HG03139 (cell line): ENCODE results near the gene RHOBTB3.

Source experiments
- ATAC-seq: cut with Tn5 transposase; IDR thresholded peaks from one replicate; pipeline ENCODE4 v1.9.1; 2021; ENCODE audit not compliant: unreplicated experiment

Gene RHOBTB3

DNA sequence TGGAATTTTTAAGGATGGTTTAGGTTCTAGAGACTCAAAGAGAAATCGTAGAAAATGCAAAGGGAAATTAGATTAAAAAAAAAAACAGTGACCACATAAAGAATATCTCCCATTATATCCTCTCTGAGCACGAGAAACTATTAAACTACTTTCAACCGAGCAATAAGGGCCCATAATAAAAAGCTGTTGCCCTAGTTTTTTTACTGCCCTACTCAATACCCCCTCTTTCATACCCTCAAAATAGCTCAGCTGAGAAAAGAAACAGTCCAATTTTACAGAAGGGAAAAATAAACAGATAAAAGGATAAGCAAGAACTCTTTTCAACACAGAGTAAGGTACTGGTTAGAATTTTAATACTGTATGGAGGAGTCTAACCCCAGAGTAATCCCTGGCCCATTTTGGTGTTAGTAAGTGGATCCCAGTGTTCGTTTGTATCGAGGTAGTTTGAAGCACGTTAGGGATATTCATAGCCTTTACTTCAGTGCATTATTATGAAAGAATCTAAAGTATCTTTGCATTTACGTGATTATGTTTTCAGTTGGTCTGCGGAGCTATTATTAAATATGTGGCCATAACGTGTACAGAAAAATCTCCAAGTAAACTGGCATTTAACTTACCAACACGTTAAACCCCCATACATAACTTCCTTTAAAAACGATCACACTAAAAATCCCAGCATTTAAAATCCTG lies 980 bp upstream of the RHOBTB3 start:
- ATAC-seq: no peak

DNA sequence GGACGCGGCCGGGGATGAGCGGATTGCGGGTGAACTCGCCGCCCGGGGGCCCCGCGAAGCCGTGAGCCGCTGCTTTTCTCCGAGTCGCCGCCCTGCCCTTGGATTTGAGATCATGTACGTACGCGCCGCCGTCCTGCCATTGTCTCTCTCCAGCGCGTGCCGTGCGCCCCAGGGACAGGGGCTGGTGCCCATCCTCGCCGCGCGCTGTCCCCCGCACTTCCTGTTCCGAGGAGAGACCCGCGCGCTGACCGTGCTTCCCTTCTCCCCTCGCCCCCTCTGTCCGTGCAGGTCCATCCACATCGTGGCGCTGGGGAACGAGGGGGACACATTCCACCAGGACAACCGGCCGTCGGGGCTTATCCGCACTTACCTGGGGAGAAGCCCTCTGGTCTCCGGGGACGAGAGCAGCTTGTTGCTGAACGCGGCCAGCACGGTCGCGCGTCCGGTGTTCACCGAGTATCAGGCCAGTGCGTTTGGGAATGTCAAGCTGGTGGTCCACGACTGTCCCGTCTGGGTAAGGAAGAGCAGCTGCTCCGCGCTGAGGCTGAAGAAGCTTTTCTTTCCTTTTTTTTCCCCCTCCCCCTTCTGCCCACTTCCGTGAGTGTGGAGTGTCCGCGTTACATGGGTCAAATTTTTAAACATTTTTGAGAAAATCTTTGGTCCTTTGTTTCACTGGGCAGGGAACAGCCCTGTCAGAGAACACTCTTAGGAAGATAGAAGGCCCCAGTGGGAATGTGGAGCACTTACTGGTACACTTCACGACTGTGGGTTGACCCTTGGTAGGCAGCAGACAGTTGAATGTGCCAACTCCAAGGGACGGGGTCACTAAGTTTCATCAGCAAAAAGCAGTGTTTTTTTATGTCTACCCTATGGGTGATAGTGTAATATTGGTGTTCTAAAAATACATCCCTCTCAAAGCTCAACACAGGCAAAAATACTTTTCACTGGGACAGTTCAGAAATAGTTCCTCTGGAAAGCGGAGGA lies 727 bp downstream of the RHOBTB3 start:
- ATAC-seq: peak; percentile 12

DNA sequence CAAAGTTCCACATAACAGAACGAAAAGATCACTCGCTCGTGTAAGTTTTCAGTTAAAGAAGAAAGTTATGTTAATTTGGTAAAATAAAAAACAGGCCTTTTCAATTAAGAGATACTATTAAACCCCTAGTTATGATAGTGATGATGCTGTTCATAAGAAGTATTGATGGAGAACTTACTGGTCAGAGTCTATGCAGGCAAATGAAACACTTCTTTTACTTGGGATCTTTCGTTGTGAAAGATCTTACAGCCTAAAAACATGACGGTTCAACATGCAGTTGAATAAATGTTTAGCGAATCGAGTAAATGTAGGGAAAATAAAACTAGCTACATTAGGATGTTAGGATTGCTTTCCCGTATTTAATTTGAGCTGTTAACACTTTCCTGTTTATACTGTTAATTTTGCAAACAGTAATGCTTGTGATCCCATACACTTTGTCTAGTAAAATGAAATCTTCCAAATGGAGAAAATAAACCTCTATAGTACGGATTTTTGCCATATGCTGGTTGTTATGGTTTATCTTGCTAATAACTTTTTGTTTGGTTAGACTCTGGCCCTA lies 2.0 kb downstream of the RHOBTB3 start:
- no peak for ATAC-seq

DNA sequence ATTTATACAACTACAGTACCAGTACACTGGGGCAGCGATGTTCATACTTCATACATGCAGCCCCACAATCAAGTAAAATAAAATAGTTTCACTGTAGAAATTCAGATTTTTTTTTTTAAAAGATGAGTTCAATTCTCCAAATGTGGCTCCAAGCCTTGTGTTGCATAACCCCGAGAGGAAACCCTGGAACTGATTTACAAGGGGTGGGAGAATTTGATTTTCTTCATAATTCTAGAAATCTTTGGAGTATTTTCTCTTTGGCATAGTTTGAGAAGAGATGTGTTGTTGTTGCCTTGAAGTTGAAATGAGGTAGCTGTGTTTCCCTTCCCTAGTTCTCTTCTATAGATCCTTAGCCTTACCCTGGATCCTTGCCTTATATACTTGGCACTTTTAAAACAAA lies 3.1 kb downstream of the RHOBTB3 start:
- ATAC-seq: no peak

DNA sequence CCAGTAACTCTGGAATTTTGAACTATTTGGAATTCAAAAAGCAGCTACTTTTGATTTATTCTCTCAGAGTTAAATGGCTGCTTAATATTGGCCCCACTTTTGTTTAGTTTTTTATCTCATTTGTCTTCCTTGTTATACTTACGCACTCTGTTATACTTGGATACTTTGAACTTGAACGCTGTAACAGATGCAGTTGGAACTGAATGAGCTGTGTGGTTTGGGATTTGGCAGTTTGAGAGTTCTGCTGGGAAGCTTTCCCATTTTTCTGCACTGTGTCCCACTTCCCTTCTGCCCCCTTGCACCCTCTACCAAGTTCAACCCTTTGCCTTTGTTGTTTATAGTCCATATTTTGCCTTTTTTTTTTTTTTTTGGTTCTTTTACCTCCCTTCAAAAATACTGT lies 3.8 kb downstream of the RHOBTB3 start:
- no peak for ATAC-seq

DNA sequence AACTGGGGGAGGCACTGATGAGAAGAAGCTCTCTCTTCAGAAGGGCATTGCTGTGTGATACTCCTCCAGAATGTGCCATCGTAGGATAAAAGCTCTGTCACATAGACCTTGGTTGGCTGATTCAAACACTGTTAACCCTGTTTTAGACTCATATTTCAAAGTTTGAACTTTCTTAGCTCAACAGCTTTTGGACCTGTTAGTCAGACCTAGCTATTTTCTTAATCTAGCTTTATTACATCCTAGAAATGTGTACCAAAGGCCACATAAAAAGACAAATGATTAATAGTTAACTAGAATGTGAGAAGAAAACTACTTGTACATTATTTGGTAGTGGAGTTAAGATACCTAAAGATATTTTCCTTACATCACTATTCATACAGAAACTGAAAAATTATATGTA lies 4.3 kb downstream of the RHOBTB3 start:
- ATAC-seq: no peak

DNA sequence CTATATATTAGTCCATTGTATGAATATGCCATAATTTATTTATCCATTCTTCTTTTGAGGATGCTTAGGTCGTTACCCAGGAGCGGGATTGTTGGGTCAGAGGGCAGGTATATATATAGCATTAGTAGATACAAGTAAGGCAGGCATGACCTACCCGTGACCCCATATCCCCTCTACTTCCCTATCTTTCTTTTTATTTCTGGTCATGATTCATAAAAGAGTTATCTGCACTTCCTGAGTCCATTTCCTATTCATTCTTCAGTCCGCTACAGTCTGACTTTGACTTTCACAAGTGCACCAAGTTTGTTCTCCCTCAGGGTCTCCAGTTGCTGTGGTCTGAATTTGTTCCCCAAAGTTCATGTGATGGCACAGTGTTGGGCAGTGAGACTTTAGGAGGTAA lies 6.9 kb downstream of the RHOBTB3 start:
- ATAC-seq: no peak

DNA sequence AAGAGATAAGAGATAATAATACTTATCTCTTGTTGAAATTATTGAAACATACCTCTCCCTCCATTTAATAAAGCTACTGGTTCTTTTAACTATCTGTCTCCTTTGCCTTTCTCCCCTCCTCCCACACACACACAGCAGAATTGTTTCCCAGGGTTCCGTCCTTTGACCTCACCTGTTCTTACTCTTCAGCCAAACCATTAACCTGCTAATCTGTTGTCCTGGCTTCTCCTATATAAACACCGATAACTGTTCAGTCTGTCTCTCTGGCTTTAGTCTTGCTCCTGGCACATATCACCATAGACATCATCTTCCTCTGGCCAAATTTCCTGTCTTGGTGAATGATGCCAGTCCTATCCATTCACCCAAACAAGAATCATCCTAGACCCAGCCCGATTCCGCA lies 7.7 kb downstream of the RHOBTB3 start:
- ATAC-seq: no peak

DNA sequence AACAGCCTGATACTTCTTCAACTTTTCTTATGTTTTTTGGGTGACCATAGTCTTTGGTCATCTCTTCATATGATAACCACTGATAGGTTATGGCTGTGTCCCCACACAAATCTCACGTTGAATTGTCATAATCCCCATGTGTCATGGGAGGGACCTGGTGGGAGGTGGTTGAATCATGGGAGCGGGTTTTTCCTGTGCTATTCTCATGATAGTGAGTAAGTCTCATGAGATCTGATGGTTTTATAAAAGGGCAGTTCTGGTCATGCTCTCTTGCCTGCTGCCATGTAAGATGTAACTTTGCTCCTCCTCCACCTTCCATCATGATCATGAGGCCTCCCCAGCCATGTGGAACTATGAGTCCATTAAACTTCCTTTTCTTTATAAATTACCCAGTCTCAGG lies 8.7 kb downstream of the RHOBTB3 start:
- ATAC-seq: no peak

DNA sequence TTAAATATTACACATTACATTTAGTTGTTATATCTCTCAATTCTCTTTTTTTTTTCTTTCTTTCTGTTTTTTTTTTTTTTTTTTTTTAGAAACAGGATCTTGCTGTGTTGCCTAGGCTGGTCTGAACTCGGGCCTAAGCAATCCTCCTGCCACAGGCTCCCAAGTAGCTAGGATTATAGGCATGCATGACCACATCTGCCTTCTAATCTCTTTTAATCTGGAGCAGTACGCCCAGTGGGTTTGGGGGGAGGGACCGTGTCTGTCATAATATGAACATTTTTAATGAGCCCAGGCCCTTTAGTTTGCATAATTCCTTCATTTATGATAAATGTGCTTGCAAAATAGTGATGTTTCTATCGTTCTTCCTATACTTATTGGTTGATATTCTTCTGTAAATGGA lies 10.3 kb downstream of the RHOBTB3 start:
- no peak for ATAC-seq

DNA sequence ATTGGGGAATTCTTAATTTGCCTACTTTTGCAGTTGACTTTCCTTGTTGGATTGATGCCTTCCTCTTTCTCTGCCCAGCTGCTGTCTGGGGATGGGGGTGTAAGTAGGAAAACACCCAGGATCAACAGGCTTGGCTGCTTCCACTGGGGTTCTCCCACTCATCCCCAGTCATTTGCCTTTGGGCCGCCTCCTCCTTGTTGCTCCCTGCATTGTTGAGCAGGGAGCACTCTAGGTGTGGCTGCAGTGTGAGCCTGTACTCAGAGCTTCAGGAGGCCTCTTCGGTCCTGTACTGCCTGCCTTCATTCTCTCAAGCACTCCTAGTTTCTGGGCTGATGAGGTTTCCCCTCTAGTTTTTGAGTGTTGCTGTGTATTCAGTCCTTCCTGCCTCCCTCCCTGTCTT lies 12.1 kb downstream of the RHOBTB3 start:
- ATAC-seq: no peak

DNA sequence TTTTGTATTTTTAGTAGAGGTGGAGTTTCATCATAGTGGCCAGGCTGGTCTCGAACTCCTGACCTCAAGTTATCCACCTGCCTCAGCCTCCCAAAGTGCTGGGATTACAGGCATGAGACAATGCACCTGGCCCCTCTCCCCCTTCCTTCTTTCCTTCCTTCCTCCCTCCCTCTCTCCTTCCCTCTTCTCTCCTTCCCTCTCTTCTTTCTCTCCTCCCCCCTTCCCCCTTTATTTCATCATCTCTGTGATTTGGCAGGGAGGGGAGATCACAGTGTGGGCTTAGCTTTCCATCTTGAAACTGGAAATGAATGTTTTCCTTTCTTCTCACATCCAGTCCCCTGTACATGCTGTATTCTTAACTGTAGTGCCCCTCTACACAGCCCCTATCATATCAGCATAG lies 12.7 kb downstream of the RHOBTB3 start:
- ATAC-seq: no peak

DNA sequence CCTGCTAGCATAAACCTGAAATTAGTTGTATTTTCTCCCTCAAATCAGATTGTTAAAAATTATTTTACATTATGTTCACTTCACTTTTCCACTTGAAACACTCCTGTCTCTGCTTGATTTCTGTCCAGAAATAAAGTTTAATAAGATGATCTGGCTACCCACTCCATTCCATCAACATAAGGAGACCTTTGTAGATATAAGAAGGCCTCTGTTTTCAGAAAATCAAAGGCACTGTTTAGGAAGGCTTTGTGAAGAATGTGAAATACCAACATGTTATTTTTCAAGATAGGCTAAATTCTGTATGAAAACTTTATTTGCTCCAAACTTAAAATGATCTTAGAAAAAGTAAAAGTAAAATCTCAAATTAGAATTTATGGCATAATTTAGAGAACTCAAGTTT lies 15.1 kb downstream of the RHOBTB3 start:
- ATAC-seq: no peak

DNA sequence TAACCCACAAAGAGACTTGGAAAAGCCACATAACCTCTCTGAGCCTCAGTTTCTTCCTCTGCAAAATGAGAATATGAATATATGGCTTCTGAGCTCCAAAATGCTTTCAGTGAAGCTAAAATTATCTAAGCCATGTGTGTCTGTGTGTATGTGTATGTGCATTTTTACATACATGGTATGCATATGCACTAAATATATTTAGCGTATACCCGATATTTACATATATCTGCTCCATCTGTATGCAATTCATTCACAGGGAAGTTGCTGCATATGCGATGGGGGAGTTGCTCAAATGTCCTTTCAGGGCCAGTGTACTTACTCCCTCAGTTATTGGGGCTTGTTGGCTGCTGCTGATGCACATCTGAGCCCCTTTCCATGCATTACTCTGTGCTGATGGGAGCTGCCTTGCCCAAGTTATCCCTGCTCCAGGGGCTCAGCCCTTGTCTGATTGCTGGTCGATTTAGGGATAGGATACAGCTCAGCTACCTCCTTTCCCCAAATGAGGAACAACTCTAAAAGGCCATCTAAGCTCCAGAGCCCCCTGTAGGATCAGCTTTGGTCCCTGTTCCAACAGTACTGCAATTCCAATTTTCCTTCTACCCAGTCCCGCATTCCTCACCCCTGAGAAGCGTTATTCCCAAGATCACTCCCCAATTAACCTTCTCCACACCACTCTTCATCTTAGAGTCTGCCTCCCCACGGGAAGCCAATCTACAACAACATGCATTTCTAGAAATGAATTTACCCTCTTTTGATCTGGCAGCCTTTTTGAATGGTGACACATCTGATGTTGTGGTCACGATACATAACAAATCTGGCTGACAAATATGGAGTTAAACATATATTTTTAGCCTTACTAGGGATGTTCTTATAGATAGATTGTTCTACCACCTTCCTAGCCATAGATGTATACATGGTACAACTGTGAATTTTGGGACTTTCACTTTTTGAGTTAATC lies 15.9 kb downstream of the RHOBTB3 start:
- no peak for ATAC-seq

DNA sequence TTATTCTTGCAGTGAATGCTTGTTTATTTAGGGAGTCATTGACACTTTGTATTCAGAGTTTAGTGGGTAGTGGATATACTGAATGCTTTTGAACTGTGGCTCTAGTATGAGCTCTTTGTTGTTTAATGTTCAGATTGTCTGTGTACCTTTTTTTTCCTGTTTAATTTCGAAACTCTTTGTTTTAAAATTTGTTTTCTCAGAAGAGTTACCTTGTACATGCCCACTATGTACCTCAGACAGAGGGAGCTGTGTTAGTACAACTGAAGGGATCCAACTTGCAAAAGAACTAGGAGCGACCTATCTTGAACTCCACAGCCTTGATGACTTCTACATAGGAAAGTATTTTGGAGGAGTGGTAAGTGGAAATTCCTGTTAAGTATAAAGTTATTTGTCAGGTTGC lies 17.0 kb downstream of the RHOBTB3 start:
- ATAC-seq: no peak

DNA sequence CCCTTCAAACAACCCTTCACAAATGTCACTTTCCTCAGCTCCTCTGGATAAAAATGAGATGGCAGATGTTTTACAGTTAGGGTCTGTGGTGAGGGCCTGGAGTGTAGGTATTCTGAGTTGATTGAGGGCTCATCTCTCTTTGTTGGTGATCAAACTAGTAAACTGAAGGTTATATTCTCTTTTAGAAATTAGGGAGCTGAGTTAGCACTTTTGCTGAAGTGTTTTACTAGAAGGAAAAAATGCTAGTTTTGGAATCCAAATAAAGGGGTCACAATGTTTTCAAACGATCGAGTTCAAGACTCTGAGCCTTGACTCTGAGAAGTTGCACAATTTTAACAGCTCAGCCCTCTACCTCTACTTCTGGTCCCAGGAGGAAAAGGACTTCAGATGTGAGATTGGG lies 23.4 kb downstream of the RHOBTB3 start:
- ATAC-seq: no peak

DNA sequence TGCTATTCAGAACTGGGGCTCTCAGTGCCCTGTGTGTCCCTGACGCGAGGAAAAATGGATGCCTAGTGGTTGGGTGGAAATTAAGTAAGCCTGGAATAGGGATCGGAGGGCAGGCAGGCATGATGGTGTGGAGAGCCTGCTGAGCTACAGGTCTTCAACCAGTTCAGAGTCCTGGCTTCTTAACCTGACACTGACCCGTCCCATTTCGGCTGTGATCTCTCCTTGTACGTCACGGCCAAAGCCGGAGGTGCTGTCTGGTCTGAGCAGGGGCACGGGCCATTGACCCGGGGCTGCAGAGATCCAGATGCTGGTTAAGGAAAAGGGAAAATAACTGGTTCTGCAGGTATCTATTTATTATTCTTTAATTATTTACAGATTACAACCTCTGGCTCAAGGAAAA lies 27.9 kb downstream of the RHOBTB3 start:
- no peak for ATAC-seq

DNA sequence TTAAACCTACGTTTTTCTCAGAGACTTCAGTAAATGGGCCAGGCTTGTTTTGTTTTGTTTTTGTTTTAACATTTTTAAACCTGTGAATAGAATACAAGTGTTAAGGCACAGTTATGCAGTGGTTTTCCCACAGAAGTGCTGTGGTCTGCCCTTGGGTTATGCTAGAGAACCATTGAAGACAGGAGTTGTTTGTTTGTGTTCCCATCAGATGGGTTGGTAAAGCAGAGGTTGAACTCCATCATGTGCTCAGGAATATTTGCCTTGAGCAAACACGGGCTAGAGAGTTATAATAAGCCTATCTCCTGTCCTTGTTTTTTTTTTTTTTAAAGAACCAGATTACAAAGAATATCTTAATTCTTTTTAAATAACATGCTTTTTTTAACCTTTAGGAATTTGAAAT lies 28.5 kb downstream of the RHOBTB3 start:
- no peak for ATAC-seq

DNA sequence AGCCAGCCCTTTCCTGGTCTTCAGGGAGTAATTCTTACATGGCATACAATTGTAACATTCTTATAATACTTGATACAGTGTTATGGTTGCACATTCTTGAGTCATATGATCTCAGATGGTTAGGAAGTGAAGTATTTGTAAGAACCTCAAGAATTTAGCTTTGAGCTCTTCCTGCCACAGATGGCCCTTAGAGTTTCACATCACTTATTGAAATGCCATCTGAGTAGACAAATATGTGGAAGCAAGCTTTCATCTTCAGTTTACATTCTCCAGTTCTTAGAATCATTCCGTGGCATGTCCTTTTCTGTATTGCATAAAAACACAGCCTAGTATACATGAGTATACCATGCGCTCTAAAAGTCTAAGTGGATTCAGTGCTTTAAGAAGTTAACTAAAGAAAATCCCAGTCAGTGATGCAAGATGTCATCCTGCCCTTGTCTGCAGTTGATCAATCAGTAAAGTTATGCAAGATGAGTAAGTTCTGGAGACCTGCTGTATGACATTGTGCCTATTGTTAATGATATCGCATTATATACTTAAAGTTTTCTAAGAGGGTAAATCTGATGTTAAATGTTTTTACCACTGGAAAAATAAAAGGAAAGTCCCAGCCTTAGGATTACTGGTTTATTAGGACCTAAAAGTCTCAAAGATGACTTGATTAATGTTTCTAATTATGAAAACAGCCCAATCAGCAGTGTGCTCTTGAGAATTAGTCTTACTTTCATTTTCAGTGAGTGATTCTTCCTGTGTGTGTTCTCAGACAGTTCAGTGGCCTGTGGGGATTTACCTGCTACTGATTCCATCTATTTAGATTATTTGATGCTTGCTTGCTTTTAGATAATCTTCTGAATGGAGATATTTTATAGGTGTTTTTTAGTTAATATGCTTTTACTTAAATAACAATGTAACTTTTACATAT lies 29.4 kb downstream of the RHOBTB3 start:
- peak; percentile 85 for ATAC-seq
